ENCODE results near the gene ANXA6.

ANXA6 gene

GRCh38 chr5:151126199-151126645 is 31.4 kb downstream of the ANXA6 start:
- peak; percentile 81 for DNase-seq

DNA sequence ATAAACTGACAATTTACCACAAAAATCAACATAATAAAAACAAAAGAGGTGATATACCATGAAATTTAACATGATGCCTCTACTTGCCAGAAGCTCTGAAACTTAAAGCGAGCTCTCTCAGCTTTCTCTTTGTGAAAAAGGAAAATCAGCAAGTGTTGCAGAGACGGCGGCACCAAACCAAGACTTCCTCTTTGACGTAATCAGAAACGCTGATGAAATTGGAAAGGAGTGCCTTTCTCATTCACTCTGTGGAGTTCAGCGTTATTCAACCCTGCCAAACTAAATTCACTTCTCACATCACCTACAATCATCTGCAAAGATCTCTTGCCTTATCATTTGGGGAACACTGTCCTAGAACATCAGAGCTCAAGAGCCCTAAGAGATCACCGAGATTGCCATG is 32.2 kb downstream of the ANXA6 start:
- peak; percentile 71 for DNase-seq

DNA sequence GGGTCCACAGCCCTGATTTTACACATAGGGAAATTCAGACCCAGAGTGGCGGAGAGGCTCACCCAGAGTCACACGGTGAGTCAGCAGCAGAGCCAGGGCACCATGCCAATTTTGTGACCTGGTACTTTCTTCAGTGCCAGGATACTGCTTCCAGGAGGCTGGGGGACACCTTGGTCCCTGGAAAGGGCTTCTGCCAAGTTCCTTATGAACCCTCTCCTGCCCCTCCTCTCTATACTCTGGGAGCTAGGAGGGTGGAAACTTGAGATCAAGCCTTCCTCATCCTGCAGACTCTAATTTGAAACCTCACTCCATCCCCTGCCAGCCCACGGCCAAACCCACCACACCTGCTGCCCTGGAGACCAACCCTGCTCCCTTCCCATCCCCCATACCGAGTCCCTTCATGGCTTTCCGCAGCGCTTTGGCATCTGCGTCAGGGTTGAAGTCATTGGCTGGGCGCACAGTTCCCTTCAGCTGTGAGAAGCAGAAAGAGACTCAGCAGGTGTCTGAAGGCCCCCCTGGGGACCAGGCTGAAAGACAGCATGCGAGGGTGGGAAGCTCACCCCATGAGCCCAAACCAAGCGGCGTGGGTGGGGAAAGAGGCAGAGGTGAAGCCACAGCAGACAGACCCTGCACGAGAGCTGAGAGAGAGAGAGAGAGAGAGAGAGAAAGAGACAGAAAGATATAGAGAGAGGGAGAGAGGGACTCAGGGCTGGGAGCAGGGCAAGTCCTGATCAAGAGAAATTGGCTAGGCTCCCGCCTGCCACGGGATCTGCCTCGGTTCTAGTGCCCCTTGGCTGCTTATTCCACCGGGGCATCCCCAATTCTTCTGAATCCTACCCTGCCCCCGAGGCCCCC is 33.5 kb downstream of the ANXA6 start:
- peak; percentile 47 for DNase-seq

- DNase-seq = no peak
Observed at GRCh38 chr5:151122828-151123227, 34.8 kb downstream of the ANXA6 start.

DNA sequence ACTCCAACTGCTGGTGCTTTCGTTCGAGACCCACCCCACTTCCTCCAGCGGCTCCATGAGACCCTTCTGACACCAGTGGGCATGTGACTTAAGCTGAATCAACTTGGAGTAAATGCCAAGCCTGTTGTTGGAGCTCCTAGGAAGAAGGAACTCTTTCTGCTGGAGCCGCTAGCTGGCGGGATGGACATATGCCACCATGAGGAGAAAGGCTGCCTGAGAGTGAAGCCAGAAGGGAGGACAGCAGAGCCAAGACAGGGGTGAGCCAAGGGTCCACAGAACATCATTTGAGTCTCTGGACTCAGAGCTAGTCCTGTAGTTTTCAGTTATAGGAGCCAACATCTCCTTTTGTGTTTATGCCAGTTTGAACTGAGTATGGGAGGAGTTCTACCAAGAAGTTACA is 35.9 kb downstream of the ANXA6 start:
- DNase-seq = no peak

DNA sequence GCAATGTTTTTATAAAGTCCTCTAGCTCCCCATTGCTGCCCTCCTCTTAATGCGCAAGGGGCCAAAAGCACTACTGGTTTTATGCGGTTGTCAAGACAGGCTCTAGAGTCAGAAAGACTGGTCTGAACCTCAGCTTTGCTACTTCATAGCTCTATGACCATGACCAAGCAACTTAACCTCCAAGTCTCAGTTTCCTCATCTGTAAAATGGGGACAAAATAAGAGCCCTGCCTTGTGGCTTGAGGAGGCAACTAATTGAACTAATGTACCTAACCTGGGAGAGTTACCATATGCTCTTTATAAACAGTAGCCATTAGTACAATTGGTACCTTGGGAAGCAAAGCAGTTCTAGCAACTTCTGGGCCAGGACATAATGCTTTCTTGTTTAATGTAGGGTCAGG is 36.5 kb downstream of the ANXA6 start:
- DNase-seq = no peak

DNA sequence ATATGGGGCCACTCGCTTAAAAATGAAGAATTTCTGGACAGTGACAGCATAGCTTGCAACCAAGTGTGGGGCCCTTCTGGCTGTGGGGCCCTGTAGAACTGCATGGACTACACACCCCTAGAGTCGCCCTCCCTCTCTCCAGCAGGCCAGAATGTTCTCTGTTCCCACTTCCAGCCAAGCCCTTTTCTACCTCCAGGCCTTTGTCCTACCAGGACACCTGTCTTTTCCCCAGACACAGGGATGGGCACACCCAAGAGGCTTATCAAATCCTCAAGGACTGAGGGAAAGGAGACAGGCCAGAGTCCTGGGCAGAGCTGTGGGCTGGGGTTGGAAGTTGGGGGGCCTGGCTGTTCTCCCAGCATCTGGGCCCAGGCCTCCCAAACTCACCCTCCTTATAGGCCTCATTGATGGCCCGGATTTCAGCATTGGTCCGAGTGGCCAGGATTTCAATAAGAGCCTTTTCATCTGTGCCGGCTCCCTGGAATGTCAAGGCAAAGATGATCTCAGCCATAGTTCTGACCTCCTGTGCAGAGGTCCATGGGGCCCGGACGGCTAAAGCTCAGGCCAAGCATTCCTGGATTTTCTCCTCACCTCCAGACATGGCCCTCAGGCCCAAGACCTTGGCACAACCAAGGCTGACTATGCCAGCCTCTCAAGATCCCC is 38.5 kb downstream of the ANXA6 start:
- DNase-seq = no peak

- DNase-seq = peak; percentile 86
Observed at GRCh38 chr5:151115272-151115905, 42.2 kb downstream of the ANXA6 start.

GRCh38 chr5:151113651-151114050 is 43.9 kb downstream of the ANXA6 start:
- DNase-seq = no peak

DNA sequence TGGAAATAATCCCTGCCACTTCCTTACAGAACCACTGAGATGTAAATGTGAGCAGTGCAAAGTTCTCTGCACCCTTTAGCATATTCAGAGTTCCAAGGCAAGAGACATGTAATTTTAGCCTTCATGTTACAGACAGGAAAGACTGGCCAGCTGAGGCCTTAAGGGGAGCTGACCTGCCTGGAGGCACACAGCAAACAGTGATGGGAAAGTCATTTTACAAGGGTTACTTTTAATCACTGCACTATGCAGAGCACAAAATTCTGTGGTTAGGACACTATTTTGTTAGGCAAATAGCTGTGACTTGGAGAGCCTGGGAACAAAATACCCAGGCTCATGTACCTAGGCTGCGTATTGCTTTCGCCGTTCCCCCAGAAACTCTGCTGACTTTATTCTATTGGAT is 46.6 kb downstream of the ANXA6 start:
- DNase-seq = no peak

GRCh38 chr5:151110122-151110681 is 47.4 kb downstream of the ANXA6 start:
- no peak for DNase-seq

- DNase-seq = no peak
Observed at GRCh38 chr5:151108566-151108965, 49.0 kb downstream of the ANXA6 start.

DNA sequence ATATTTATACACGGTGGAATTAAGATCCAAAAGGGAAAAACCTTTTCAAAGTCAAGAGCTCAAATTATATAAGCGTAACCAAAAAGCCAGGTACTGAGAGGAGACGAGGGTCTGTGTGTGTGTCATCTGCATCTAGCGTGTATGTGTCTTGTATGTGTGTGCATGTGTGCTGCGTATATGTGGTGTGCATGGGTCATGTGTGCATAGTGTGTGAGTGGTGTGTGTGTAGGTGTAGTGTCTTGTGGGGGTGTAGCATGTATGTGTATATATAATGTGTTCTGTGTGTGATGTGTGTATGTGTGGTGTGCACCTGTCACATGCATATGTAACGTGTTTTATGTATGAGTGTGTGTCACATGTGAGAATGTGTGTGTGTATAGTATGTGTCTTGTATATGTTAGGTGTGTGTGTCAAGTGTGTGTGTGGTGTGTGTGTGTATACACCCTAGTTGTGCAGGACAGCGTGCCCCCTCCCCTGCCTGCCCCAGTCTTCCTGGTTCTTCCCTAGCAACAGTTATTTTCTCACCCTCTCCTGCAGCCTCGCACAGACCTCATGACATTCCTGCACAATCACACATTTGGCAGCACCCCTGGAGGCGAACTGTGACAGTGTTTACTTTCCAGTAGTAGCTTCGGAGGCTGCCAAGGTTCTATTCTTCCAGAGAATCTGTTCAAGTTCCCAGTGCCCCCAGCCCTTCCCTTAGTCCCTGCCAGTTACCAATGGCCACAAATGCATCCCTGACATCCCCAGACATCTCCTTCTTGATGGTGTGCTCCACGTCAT is 49.6 kb downstream of the ANXA6 start:
- DNase-seq = no peak

GRCh38 chr5:151107084-151107483 is 50.5 kb downstream of the ANXA6 start:
- DNase-seq = peak; percentile 45

- DNase-seq = no peak
Observed at GRCh38 chr5:151106509-151106908, 51.1 kb downstream of the ANXA6 start.

DNA sequence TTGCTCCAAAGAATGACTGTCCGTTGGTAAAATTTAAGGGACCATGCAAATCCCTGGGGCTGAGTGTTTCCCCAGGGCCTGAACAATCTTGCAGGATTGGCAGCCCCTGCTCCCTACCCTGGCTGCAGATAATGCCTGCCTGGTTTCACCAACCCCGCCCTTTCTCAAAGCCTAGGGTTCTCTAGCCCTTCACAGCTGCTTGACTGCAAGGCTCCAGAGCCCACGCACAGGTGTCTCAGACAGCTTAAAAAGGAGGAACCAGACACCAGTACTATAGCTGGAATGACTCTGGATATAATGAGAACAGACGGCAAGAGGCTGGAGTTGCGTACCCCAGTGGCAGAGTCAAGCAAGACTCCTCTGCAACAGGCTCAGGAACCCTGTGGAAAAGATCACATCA is 51.5 kb downstream of the ANXA6 start:
- DNase-seq = no peak

DNA sequence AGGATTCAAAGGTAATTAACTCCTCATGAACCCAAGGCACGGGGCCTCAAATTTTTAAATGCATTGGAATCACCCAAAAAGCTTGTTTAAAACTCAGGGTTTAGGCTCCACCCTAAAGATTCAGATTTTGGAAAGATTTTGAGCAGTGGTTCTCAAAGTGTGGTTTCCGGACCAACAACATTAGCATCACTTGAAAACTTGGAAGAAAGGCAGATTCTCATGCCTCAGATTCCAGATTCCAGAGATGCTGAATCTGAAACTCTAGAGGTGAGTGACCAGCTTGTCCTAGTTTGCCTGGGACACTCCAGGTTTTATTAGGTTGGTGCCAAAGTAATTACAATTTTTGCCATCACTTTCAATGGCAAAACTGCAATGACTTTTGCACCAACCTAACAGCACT is 52.0 kb downstream of the ANXA6 start:
- DNase-seq = no peak

DNA sequence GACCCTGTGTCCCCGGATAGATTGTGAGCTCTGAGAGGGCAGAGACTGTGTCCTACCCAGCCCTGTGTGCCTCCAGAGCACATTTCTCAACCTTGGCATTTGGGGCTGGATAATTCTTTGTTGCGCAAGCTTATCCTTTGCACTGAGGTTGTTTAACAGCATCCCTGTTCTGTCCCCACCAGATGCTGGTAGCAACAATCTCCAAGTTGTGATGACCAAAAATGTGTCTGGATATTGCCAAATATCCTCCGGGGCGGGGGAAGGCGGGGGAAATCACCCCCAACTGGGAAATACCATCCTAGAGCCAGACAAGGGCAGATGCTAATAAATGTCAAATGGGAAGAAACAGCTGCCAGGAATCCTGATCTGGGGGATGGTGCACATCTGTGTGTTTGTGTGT is 52.8 kb downstream of the ANXA6 start:
- DNase-seq = no peak

- DNase-seq = no peak
Observed at GRCh38 chr5:151101746-151102145, 55.8 kb downstream of the ANXA6 start.

DNA sequence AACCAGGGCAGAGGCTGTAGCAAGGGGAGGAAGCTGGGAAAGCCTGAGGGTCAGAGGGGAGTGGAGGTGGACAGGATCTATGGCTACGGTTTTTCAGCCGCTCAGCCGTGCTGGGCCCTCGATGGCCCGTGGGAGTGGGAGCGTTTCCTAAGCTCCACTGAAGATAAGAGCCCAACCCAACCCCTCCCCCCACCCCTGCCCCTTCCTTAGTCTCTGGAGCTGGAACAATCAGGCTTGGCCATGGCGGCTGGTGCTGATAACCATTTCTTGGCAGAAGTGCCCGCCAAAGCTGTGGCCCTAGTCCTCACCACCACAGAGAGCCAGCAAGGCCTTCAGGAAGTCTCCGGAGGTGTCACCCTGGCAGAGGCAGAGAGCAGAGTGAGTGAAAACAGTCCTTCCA is 56.4 kb downstream of the ANXA6 start:
- DNase-seq = peak; percentile 90

GRCh38 chr5:151100681-151101080 is 56.9 kb downstream of the ANXA6 start:
- DNase-seq = peak; percentile 72

DNA sequence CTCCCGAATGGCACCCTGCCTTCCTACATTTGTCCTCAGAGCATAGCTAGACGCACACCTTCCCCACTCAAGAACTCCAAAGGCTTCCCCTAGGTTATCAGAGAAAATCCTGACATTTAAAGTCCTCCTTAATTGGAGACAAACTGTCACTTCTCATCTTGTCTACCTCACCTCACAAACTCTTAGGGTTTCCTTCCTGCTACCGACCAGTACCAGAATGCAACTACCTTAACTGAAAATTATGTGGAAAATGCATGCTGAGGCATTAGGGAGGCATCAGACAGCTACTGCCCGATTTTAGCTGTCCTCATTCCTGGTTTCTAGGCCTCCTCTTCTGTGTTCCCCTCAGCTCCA is 58.8 kb downstream of the ANXA6 start:
- DNase-seq = no peak

All from hematopoietic multipotent progenitor cell treated with erythropoietin and hydrocortisone succinate and interleukin-3 and kit ligand, for 4 days (in vitro differentiated cells).